ENCODE data around the gene EMILIN1.

DNA sequence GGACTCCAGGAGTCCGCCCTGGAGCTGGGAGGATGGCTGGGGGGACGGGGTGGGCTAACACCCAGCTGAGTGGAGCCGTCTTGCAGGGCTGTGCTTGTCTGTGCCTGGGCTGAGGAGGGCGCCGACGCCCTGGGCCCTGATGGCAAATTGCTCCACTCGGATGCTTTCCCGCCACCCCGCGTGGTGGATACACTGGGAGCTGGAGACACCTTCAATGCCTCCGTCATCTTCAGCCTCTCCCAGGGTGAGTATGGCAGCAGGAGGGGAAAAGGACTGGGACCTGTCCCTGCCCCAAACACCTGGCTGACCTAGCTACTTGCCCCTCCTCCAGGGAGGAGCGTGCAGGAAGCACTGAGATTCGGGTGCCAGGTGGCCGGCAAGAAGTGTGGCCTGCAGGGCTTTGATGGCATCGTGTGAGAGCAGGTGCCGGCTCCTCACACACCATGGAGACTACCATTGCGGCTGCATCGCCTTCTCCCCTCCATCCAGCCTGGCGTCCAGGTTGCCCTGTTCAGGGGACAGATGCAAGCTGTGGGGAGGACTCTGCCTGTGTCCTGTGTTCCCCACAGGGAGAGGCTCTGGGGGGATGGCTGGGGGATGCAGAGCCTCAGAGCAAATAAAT is 21.0 kb downstream of the EMILIN1 start:
- TF ChIP-seq, protein P1, sequence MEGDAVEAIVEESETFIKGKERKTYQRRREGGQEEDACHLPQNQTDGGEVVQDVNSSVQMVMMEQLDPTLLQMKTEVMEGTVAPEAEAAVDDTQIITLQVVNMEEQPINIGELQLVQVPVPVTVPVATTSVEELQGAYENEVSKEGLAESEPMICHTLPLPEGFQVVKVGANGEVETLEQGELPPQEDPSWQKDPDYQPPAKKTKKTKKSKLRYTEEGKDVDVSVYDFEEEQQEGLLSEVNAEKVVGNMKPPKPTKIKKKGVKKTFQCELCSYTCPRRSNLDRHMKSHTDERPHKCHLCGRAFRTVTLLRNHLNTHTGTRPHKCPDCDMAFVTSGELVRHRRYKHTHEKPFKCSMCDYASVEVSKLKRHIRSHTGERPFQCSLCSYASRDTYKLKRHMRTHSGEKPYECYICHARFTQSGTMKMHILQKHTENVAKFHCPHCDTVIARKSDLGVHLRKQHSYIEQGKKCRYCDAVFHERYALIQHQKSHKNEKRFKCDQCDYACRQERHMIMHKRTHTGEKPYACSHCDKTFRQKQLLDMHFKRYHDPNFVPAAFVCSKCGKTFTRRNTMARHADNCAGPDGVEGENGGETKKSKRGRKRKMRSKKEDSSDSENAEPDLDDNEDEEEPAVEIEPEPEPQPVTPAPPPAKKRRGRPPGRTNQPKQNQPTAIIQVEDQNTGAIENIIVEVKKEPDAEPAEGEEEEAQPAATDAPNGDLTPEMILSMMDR (IDR thresholded peaks at IDR 0.05) = no peak
- no peak for TF ChIP-seq EZH2 (IDR thresholded peaks at IDR 0.05; ENCODE audit: borderline replicate concordance, insufficient read depth, low read depth, low read length, poor library complexity, severe bottlenecking)
